NCI-H748 treated with DMSO at 0.1 percent for 48 hours (cell line): ENCODE results near the gene HLA-F.

ENCODE experiments used
- DNase-seq: peaks from one replicate; lab custom pipeline; 2025; lab: John Stamatoyannopoulos, UW

Gene HLA-F

DNA sequence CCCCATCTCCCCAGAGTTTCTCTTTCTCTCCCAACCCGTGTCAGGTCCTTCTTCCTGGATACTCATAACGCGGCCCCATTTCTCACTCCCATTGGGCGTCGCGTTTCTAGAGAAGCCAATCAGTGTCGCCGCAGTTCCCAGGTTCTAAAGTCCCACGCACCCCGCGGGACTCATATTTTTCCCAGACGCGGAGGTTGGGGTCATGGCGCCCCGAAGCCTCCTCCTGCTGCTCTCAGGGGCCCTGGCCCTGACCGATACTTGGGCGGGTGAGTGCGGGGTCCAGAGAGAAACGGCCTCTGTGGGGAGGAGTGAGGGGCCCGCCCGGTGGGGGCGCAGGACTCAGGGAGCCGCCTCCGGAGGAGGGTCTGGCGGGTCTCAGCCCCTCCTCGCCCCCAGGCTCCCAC lies at the start of gene HLA-F:
HLA-F (plus strand) TSS at position 173 of the 404 bp plus-strand sequence; CDS start at position 203, 30 bp downstream.
- peak; percentile 43 for DNase-seq

DNA sequence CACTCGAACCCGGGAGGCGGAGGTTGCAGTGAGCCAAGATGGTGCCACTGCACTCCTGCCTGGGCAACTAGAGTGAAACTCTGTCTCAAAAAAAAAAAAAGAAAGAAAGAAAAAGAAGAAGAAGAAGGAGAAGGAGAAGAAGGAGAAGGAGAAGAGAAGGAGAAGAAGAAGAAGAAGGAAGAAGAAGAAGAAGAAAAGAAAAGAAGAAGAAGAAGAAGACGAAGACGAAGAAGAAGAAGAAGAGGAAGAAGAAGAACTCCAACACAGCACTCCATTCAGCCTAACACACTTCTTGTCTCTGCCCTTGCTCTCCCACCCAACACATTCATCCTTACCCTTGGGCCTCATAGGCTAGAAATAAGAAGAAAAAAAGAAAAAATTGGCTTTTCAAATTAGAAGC lies 49.2 kb upstream of the HLA-F start:
- no peak for DNase-seq

- DNase-seq: no peak
Measured at GRCh38 chr6:29675561-29675960, 47.7 kb upstream of the HLA-F start.

GRCh38 chr6:29676981-29677601 lies 46.1 kb upstream of the HLA-F start:
- no peak for DNase-seq

DNA sequence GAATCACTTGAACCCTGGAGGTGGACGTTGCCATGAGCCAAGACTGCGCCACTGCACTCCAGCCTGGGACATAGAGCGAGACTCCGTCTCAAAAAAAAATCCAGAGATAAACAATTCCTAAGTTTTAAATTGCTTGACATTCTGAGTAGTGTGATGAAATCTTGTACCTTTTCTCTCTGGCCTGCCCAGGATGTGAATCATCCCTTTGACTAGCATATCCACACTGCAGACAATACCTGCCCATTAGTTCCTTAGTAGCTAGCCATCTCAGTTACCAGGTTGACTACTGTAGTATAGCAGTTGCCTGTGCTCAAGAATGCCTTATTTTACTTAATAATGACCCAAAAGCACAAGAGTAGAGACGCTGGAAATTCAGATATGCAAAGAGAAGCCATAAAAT lies 45.1 kb upstream of the HLA-F start:
- DNase-seq: no peak

- DNase-seq: no peak
Measured at GRCh38 chr6:29679962-29680361, 43.3 kb upstream of the HLA-F start.

DNA sequence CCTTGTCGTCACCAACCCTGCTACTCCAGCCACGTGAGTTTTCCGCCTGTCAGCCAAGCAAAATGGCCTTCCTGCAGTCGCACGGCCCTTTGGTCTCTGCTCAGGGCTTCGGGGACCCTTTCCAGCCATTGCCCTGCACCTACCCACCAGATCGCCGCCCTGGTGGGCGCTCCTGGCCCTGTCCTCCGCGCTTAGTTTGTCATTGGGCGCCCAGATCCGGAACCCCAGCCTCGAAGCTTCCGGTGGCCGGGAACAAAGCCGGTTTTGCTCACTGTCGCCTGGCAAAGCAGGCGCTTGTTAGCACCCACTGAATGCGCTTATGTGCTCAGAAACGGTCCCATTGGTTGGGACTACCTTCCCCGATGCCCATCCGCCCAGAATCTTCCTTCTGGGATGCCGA lies 42.8 kb upstream of the HLA-F start:
- DNase-seq: no peak

DNA sequence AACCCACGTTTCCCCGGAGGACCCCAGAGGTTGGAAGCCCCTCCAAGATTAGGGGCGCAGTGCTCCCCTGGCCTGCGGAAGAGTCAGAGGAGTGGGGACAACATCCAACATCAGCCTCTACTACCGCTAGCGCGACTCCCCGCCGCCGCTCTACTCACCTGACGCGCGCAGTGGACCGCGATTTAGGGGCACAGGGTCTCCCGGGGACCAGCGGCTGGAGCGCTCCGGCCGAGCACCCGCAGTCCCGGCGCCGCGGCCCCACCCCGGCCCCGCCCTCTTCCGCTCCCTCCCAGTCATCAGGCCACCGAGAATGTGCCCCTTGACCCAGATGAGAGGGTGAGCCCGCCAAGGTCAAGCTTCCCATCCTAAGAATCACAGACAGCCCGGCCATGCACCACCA lies 42.3 kb upstream of the HLA-F start, which contains the start of gene ZFP57:
ZFP57 (minus strand) TSS at position 249 of the 400 bp plus-strand sequence. CDS start 4,149 bp downstream, outside the sequence.
- DNase-seq: no peak

DNA sequence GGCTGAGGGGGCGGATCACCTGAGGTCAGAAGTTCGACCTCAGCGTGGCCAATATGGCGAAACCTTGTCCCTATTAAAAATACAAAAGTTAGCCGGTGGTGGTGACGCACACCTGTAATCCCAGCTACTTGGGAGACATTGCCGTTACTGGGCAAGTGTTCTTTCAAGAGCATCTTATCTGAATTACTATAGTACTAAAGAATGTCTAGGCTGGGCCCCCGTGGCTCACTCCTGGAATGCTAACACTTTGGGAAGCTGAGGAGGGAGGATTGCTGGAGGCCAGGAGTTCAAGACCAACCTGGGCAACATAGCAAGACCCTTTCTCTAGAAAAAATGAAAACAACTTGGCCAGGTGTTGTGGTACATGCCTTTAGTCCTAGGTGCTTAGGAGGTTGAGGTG lies 41.4 kb upstream of the HLA-F start:
- no peak for DNase-seq

DNA sequence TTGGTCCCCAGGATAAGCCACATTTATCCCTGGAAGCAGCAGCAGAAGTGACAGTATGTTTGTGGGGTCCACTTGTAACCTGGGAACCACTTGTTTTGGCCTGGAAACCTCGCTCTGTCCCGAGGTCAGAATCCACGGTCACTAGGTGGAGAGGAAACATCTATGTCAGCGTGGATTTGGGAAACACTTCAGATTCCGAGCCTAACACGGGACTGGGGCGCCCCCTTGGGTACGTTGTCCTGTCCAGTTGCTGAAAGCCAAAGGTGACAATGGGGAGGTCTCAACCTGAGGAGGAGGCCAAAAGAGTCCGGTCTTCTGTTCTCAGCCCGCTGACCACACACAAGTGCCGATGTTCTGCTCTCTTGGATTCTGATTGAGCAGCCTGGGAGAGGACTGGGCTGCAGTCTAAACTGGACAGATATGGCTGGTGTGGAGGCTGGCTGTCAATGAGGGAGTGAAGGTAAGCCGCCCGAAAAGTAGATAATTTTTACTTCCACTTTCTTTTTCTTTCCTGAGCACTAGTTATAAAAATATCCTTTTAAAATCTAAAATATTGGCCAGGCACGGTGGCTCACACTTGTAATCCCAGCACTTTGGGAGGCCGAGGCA lies 37.4 kb upstream of the HLA-F start:
- DNase-seq: no peak

DNA sequence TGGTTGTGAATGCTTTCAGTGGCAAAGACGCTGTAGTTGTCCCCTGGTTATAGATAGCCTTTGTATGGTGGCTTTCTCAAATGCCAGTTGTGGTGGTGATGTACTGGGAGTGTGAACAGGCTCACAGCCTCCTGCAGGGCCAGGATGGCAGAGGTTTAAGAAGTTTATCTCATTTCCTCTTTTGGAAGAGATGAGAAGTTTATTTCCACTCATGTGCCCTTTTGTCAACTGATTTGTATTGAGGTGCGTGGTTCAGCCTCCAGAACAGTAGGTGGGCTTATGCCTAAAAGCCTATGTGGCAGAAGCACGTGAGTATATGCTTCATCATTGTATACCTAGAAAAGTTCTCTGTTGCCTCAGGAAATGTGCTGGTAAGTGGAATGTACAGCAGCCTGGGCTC lies 28.6 kb upstream of the HLA-F start:
- DNase-seq: no peak

GRCh38 chr6:29696147-29697125 lies 26.8 kb upstream of the HLA-F start:
- no peak for DNase-seq

- DNase-seq: peak; percentile 30
Measured at GRCh38 chr6:29702519-29703103, 20.6 kb upstream of the HLA-F start.

- DNase-seq: peak; percentile 23
Measured at GRCh38 chr6:29705389-29706231, 17.6 kb upstream of the HLA-F start.

DNA sequence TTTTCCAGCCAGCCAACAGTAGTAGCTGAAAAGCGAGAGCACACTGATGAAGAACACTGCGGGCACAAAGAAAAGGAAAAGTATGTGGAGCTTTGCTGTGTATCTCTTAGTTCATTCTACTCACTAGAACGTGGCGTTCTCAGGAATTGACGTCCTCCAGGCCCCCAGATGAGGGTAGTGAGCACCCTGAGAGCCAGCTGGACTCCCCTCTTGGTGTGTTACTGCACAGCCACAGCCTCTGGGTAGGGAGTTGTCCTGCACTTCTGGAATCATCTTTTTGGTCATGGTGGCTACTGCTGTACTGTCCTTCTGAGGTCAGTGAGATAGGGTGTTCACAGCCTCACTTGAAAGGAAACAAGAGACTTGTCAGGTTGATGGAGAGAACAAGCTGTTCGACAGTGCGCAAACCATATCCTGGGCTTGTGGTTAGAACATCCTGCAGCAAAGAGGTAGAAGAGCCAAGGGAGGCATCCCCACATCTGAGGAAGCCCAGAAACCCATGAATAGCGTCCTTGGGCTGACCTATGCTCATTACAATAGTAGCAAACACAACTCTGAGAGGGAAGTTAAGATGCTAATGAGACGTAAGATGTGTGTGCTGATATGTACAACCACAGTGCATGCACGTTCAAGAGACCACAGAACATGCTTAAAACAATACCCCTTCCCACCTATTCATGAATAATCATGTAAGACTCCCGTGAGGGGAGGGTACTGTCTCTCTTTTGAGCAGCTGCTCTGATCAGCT lies 14.6 kb upstream of the HLA-F start:
- no peak for DNase-seq

DNA sequence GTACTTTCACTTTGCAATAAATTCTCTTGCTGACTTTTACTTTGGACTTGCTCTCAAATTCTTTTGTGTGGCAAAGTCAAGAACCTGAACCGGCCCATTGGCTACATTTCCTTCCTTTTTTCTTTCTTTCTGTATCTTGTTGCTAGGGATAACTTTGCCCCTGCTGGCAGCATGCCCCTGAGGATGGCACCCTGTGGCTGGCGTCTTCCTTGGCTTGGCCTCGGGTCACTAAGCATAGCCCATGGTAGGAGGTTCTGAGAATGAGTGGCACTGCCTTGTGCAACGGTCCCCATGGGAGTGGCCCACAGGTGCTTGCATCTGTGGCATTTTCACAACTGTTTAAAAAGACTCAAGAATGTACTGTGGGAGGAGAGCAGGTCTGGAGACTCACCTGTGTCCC lies 14.0 kb upstream of the HLA-F start:
- DNase-seq: no peak

GRCh38 chr6:29710281-29710941 lies 12.8 kb upstream of the HLA-F start:
- no peak for DNase-seq

DNA sequence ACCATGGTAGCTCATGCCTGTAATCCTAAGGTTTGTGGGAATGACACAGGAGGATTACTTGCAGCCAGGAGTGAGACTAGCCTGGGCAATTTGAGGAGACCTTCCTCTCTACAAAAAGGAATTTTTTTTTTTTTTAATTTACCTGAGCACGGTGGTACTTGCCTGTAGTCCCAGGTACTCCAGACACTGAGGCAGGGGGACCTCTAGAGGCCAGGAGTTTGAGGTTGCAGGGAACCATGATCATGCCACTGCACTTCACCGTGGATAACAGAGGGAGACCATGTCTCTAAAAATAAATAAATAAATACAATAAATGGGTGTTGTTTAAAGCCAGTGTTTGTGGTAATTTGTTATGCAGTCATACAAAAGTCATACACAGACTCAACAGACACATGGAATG lies 2.4 kb upstream of the HLA-F start:
- DNase-seq: no peak

GRCh38 chr6:29723666-29724588 lies 693 bp downstream of the HLA-F start:
- DNase-seq: no peak
